Measurements from ENCODE around the gene FANCM.

FANCM gene

GRCh38 chr14:45246691-45247090 is 111.0 kb downstream of the FANCM start:
- FAIRE-seq, result no peak

GRCh38 chr14:45247427-45247826 is 111.7 kb downstream of the FANCM start:
- FAIRE-seq, result no peak

- FAIRE-seq, result no peak
Measured at GRCh38 chr14:45249856-45250575, 114.3 kb downstream of the FANCM start.
